KBM-7 (cell line): ENCODE results near the gene NR2F1-AS1.

Experiments
- DNase-seq: peaks from one replicate; pipeline ENCODE4 v3.0.0-alpha.2; 2015
- in situ Hi-C: fragments of 300-500 bp; cut with MboI; formaldehyde crosslinking; loops from 2 replicates; pipeline ENCODE4 v1.14.3; 2020; ENCODE audit warnings: low sequenced_read_pairs, low pct_unique_long_range_greater_than_20kb, mixed read lengths

NR2F1-AS1 gene

GRCh38 chr5:93360436-93361088, 220.5 kb downstream of the NR2F1-AS1 start:
- in situ Hi-C loops, result no loop called here
- DNase-seq, result no peak

GRCh38 chr5:93359960-93360305, 221.1 kb downstream of the NR2F1-AS1 start:
- no peak for DNase-seq
- in situ Hi-C loops, result no loop called here
